ENCODE data around the gene SRXN1.

Gene SRXN1

GRCh38 chr20:634148-634925, 18.7 kb downstream of the SRXN1 start:
- DNase-seq: no peak

- no peak for DNase-seq
Measured at GRCh38 chr20:631101-631500, 21.9 kb downstream of the SRXN1 start.

GRCh38 chr20:626579-626978, 26.4 kb downstream of the SRXN1 start:
- no peak for DNase-seq

GRCh38 chr20:625360-625932, 27.6 kb downstream of the SRXN1 start:
- DNase-seq: no peak

GRCh38 chr20:623704-624103, 29.3 kb downstream of the SRXN1 start:
- DNase-seq: no peak

GRCh38 chr20:623021-623420, 30.0 kb downstream of the SRXN1 start:
- no peak for DNase-seq

- no peak for DNase-seq
Measured at GRCh38 chr20:622161-622560, 30.8 kb downstream of the SRXN1 start.

GRCh38 chr20:621125-621756, 31.8 kb downstream of the SRXN1 start:
- DNase-seq: no peak

GRCh38 chr20:620246-620645, 32.8 kb downstream of the SRXN1 start:
- DNase-seq: no peak

GRCh38 chr20:618980-619379, 34.0 kb downstream of the SRXN1 start:
- DNase-seq: no peak

- no peak for DNase-seq
Measured at GRCh38 chr20:617934-618690, 34.9 kb downstream of the SRXN1 start.

- DNase-seq: no peak
Measured at GRCh38 chr20:615514-615913, 37.5 kb downstream of the SRXN1 start.

GRCh38 chr20:611843-612185, 41.2 kb downstream of the SRXN1 start:
- DNase-seq: no peak

GRCh38 chr20:611047-611842, 41.8 kb downstream of the SRXN1 start:
- DNase-seq: no peak

- peak; percentile 44 to 77 for DNase-seq
Measured at GRCh38 chr20:610130-611046, 42.6 kb downstream of the SRXN1 start, which contains the start of gene TCF15. Gene TCF15, minus strand, starts transcription at chr20:610309. Its CDS starts 72 bp downstream, at chr20:610237.

GRCh38 chr20:609371-609964, 43.5 kb downstream of the SRXN1 start:
- no peak for DNase-seq

GRCh38 chr20:608970-609369, 44.0 kb downstream of the SRXN1 start:
- DNase-seq: no peak

- no peak for DNase-seq
Measured at GRCh38 chr20:607476-607875, 45.5 kb downstream of the SRXN1 start.

- no peak for DNase-seq
Measured at GRCh38 chr20:605237-605636, 47.8 kb downstream of the SRXN1 start.

- DNase-seq: no peak
Measured at GRCh38 chr20:603116-603640, 49.8 kb downstream of the SRXN1 start.

Measured in NCI-H1930 (cell line).